A673 (cell line): ENCODE results near the gene TRAP1. TPM values are rescaled to one million over a fixed set of nuclear protein-coding genes. Genes with fewer than 3 reads are reported as not detected.

Experiments
- BruUV-seq: library from RNA; stranded (reverse); fragments of 400-500 nt; replicated peaks from 2 replicates; lab custom pipeline; 2021; lab: Mats Ljungman, UMichigan
- CTCF ChIA-PET: fragments of 300-600 bp; sonication (Branson Sonifier 250); formaldehyde crosslinking; loops from one replicate; lab custom pipeline; 2022; ENCODE audit warnings: antibody characterized with exemption; lab: Charles Lee
- POLR2A ChIA-PET: fragments of 300-600 bp; sonication (Branson Sonifier 250); formaldehyde crosslinking; loops from one replicate; lab custom pipeline; 2022; ENCODE audit warnings: antibody characterized with exemption; ENCODE audit not compliant: low non-redundant PET; lab: Charles Lee
- DNase-seq: peaks from one replicate; pipeline ENCODE4 v3.0.0-alpha.2; 2015; ENCODE audit warnings: low spot score
- H3K27ac ChIP-seq: fragments of 200-600 bp; sonication (generic); 2 replicates; pipeline ENCODE4 v1.5.1; 2016; ENCODE audit warnings: mixed run types, low read depth, mild to moderate bottlenecking, mixed read lengths, antibody characterized with exemption, low read length; ENCODE audit not compliant: poor library complexity, severe bottlenecking
- H3K27me3 ChIP-seq: fragments of 200-600 bp; sonication (generic); replicated peaks from 2 replicates; pipeline ENCODE4 v1.6.1; 2017; ENCODE audit warnings: mixed run types, low read depth, mild to moderate bottlenecking, mixed read lengths, antibody characterized with exemption, low read length; ENCODE audit not compliant: insufficient read depth, poor library complexity
- H3K36me3 ChIP-seq: fragments of 200-600 bp; sonication (generic); 2 replicates; pipeline ENCODE4 v1.6.1; 2016; ENCODE audit warnings: mixed run types, mild to moderate bottlenecking, mixed read lengths, antibody characterized with exemption, low read length; ENCODE audit not compliant: insufficient read depth, poor library complexity, severe bottlenecking
- H3K4me1 ChIP-seq: fragments of 200-600 bp; sonication (generic); 2 replicates; pipeline ENCODE4 v1.6.1; 2017; ENCODE audit warnings: mixed run types, mild to moderate bottlenecking, mixed read lengths, antibody characterized with exemption, low read length; ENCODE audit not compliant: insufficient read depth, poor library complexity, severe bottlenecking
- H3K4me3 ChIP-seq: fragments of 200-600 bp; sonication (generic); 2 replicates; pipeline ENCODE4 v1.5.1; 2016; ENCODE audit warnings: low read depth, mixed run types, mild to moderate bottlenecking, mixed read lengths, low read length; ENCODE audit not compliant: poor library complexity, severe bottlenecking
- H3K9me3 ChIP-seq: fragments of 200-600 bp; sonication (generic); 2 replicates; pipeline ENCODE4 v1.6.1; 2016; ENCODE audit warnings: mixed run types, low read depth, mild to moderate bottlenecking, mixed read lengths, antibody characterized with exemption, low read length; ENCODE audit not compliant: poor library complexity, severe bottlenecking
- EZH2 ChIP-seq: fragments of 200-600 bp; sonication (generic); IDR thresholded peaks from 2 replicates; pipeline ENCODE4 v1.6.1; 2017; ENCODE audit warnings: borderline replicate concordance, low read depth, mild to moderate bottlenecking, mixed read lengths, antibody characterized with exemption, low read length; ENCODE audit not compliant: poor library complexity, severe bottlenecking
- intact Hi-C: fragments of 100-400 bp; cut with micrococcal nuclease; formaldehyde crosslinking; loops from one replicate; pipeline ENCODE4 v1.10.0; 2022; ENCODE audit not compliant: unreplicated experiment
- total RNA-seq: library from RNA; stranded (reverse); gene quantifications from 2 replicates; pipeline ENCODE4 v1.2.3, GENCODE V29; 2021
- TF ChIP-seq, protein P1 (sequence below): fragments of 300-800, 200-600 bp; sonication (generic); conservative IDR thresholded peaks from 2 replicates; pipeline ENCODE4 v1.5.1; 2017; ENCODE audit warnings: low read depth, mild to moderate bottlenecking, antibody characterized with exemption, low read length, moderate library complexity, mixed read lengths

TRAP1 gene
- total RNA-seq, 1 experiment from 2014 or later = 280 TPM

DNA sequence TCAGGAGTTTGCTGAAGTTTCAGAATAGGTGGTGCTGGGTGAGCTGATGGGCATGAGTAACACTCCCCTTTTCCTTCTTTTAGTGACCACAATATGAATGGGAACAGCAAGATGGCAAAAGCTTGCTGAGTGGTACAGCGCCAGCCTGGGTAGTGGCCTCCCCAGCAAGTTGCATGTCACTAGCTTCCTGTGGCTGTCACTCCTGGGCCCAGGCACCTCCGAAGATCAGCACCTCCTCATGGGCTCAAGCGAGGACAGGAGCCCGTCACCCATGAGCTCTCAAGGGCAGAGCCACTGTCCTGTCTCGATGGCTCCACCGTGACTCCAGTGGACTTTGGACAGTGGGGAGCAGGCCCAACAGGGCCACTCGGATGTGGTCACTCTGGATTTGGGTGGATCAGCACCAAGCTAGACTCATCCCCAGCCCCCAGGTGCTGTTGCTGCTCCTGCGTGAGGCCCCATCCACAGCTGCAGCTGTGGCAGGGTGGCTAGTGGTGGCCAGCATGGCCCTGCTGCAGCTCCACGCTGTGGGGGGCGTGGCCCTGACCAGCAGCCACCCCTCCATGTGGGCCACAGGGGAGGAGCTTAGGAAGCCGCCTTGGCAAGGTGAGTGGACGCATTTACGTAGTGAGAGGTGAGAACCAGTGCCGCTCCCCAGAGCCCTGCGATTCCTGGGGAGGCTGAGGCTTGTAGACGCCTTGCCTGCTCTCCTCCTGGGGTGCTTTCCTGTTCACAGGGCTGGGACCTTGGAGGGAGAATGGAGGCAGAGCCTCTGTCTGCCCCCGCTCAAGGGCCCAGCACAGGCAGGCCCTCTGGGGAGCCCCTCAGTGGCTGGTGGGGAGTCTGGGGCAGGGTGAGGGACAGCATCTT, 76.5 kb downstream of the TRAP1 start:
- Histone ChIP-seq H3K4me3 (no peak overlapping the region), H3K4me1 (peaks cover 22% of the 10 kb centered on the region), H3K9me3 (no peaks in the 10 kb centered on the region), H3K36me3 (no peaks in the 10 kb centered on the region), H3K27me3 (no peaks in the 10 kb centered on the region), H3K27ac (no peak overlapping the region)
- BruUV-seq = no TSS peak
- intact Hi-C loops = no loop called here
- DNase-seq = no peak
- CTCF ChIA-PET = no interaction called here
- POLR2A ChIA-PET = no interaction called here
- TF ChIP-seq, protein P1, sequence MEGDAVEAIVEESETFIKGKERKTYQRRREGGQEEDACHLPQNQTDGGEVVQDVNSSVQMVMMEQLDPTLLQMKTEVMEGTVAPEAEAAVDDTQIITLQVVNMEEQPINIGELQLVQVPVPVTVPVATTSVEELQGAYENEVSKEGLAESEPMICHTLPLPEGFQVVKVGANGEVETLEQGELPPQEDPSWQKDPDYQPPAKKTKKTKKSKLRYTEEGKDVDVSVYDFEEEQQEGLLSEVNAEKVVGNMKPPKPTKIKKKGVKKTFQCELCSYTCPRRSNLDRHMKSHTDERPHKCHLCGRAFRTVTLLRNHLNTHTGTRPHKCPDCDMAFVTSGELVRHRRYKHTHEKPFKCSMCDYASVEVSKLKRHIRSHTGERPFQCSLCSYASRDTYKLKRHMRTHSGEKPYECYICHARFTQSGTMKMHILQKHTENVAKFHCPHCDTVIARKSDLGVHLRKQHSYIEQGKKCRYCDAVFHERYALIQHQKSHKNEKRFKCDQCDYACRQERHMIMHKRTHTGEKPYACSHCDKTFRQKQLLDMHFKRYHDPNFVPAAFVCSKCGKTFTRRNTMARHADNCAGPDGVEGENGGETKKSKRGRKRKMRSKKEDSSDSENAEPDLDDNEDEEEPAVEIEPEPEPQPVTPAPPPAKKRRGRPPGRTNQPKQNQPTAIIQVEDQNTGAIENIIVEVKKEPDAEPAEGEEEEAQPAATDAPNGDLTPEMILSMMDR = no peak

GRCh38 chr16:3640207-3640606, 77.1 kb downstream of the TRAP1 start:
- intact Hi-C loops = no loop called here
- POLR2A ChIA-PET = no interaction called here
- Histone ChIP-seq H3K4me3 (no peak overlapping the region), H3K27ac (no peak overlapping the region), H3K27me3 (no peaks in the 10 kb centered on the region), H3K4me1 (peaks cover 16% of the 10 kb centered on the region), H3K9me3 (no peaks in the 10 kb centered on the region), H3K36me3 (no peaks in the 10 kb centered on the region)
- no peak for TF ChIP-seq EZH2
- TF ChIP-seq, protein P1 = no peak
- no peak for DNase-seq
- CTCF ChIA-PET = no interaction called here
- no TSS peak for BruUV-seq

GRCh38 chr16:3638916-3639644, 78.2 kb downstream of the TRAP1 start:
- H3K9me3 ChIP-seq = no peaks in the 10 kb centered on the region
- no TSS peak for BruUV-seq
- no peaks in the 10 kb centered on the region for H3K36me3 ChIP-seq
- intact Hi-C loops = no loop called here
- H3K27me3 ChIP-seq = no peaks in the 10 kb centered on the region
- TF ChIP-seq, protein P1 = no peak
- TF ChIP-seq EZH2 = no peak
- POLR2A ChIA-PET = no interaction called here
- DNase-seq = no peak
- CTCF ChIA-PET = no interaction called here
- no peak overlapping the region for H3K27ac ChIP-seq
- peaks cover 13% of the 10 kb centered on the region for H3K4me1 ChIP-seq
- H3K4me3 ChIP-seq = no peak overlapping the region
